Measurements from ENCODE around the gene GNPTAB. TPM values are rescaled to one million over a fixed set of nuclear protein-coding genes. Genes with fewer than 3 reads are reported as not detected.

The GNPTAB gene
- total RNA-seq, 2 donors from 2014 or later, result 27.8 to 30.5 TPM

DNA sequence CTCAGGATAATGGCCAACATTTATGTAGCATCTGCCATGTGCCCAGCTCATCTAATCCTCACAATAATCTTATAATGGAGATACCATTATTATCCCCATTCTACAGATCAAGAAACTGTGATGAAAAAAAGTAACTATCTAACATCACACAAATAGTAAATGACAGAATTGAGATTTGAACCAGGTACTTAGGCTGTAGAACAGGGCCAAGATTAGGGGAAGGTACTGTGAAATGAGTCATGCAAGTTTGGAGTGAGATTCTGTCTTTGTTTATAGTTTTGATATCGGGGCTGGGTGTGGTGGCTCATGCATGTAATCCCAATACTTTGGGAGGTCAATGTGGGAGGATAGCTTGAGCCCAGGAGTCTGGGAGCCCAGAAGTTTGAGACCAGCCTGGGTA is 1.3 kb upstream of the GNPTAB start:
- Mint-ChIP-seq H3K36me3 (ENCODE audit: low read depth) (no peaks in the 10 kb centered on the region), H3K27ac (no peak overlapping the region), H3K4me1 (peaks cover 1% of the 10 kb centered on the region), H3K27me3 (ENCODE audit: insufficient read depth) (no peaks in the 10 kb centered on the region), H3K4me3 (no peak overlapping the region), H3K9me3 (no peaks in the 10 kb centered on the region)
- Histone ChIP-seq H3K27me3 (ENCODE audit: control insufficient read depth, insufficient read depth, low read length, poor library complexity, severe bottlenecking) (no peaks in the 10 kb centered on the region), H3K9ac (ENCODE audit: extremely low read depth, low read length, poor library complexity, severe bottlenecking) (no peak overlapping the region), H3K4me3 (ENCODE audit: low read length) (no peak overlapping the region), H3K36me3 (ENCODE audit: control insufficient read depth, insufficient read depth, low read length) (no peaks in the 10 kb centered on the region), H3K27ac (ENCODE audit: low read depth, low read length) (no peak overlapping the region), H3K4me1 (ENCODE audit: control insufficient read depth, insufficient read depth, low read length) (no peaks in the 10 kb centered on the region), H3K9me3 (ENCODE audit: control insufficient read depth, low read length) (no peaks in the 10 kb centered on the region)
- 100% methylated on average over 1 of the region's 1 CpG for WGBS, 2 experiments (ENCODE audit: insufficient coverage in 1 of 2, insufficient read length in 1 of 2)
- no peak for DNase-seq
- TF ChIP-seq CTCF (conservative IDR thresholded peaks at IDR 0.05), result no peak

- WGBS, 2 experiments (ENCODE audit: insufficient coverage in 1 of 2, insufficient read length in 1 of 2), result 19 to 33% methylated on average over 6 to 11 of the region's 11 CpGs
- H3K27me3 ChIP-seq (ENCODE audit: control insufficient read depth, insufficient read depth, low read length, poor library complexity, severe bottlenecking), result no peaks in the 10 kb centered on the region
- peak overlapping the region; percentile 91 for H3K4me3 Mint-ChIP-seq
- no peaks in the 10 kb centered on the region for H3K36me3 Mint-ChIP-seq (ENCODE audit: low read depth)
- H3K27me3 Mint-ChIP-seq (ENCODE audit: insufficient read depth), result no peaks in the 10 kb centered on the region
- H3K9me3 Mint-ChIP-seq, result no peaks in the 10 kb centered on the region
- H3K27ac ChIP-seq (ENCODE audit: low read depth, low read length), result no peak overlapping the region
- H3K27ac Mint-ChIP-seq, result peak overlapping the region; percentile 87
- no peaks in the 10 kb centered on the region for H3K9me3 ChIP-seq (ENCODE audit: control insufficient read depth, low read length)
- H3K4me1 Mint-ChIP-seq, result peaks cover 9% of the 10 kb centered on the region
- peak overlapping the region; percentile 92 for H3K4me3 ChIP-seq (ENCODE audit: low read length)
- no peak for DNase-seq
- TF ChIP-seq CTCF (conservative IDR thresholded peaks at IDR 0.05), result no peak
- peaks cover 3% of the 10 kb centered on the region for H3K4me1 ChIP-seq (ENCODE audit: control insufficient read depth, insufficient read depth, low read length)
- H3K36me3 ChIP-seq (ENCODE audit: control insufficient read depth, insufficient read depth, low read length), result no peaks in the 10 kb centered on the region
- H3K9ac ChIP-seq (ENCODE audit: extremely low read depth, low read length, poor library complexity, severe bottlenecking), result peak overlapping the region; percentile 77
Observed at GRCh38 chr12:101829639-101830366, 956 bp downstream of the GNPTAB start.

DNA sequence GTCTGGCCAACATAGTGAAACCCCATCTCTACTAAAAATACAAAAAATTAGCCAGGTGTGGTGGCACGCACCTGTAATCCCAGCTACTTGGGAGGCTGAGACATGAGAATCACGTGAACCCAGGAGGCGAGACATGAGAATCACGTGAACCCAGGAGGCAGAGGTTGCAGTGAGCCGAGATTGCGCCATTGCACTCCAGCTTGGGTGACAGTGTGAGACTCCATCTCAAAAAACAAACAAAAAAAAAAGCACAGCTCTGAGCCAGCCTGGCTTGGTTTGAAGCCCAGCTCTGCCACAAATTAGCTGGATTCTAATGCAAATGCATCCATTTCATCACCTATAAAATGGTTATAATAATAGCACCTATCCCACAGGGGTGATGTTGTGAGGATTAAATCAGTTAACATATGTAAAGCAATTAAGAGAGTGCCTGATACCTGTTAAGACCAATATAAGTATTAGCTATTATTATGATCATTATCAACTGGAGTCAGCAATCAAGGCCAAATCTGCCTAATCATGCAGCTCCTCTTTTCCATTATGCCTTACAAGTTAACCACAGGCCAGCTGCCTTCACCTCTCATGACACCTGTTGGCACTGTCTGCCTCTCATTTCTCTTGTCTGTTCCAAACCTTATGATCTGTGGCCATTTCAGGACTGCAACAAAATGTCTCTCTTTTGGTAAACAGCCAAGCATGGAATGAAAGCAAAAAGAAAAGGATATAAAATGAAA is 2.1 kb downstream of the GNPTAB start:
- no peak overlapping the region for H3K27ac Mint-ChIP-seq
- H3K9me3 Mint-ChIP-seq, result no peaks in the 10 kb centered on the region
- no peak for TF ChIP-seq CTCF (conservative IDR thresholded peaks at IDR 0.05)
- H3K27me3 ChIP-seq (ENCODE audit: control insufficient read depth, insufficient read depth, low read length, poor library complexity, severe bottlenecking), result no peaks in the 10 kb centered on the region
- H3K4me3 Mint-ChIP-seq, result peak overlapping the region; percentile 91
- H3K4me3 ChIP-seq (ENCODE audit: low read length), result no peak overlapping the region
- no peaks in the 10 kb centered on the region for H3K36me3 ChIP-seq (ENCODE audit: control insufficient read depth, insufficient read depth, low read length)
- no peaks in the 10 kb centered on the region for H3K36me3 Mint-ChIP-seq (ENCODE audit: low read depth)
- H3K27me3 Mint-ChIP-seq (ENCODE audit: insufficient read depth), result no peaks in the 10 kb centered on the region
- H3K27ac ChIP-seq (ENCODE audit: low read depth, low read length), result no peak overlapping the region
- no peak for DNase-seq
- H3K9me3 ChIP-seq (ENCODE audit: control insufficient read depth, low read length), result no peaks in the 10 kb centered on the region
- peaks cover 6% of the 10 kb centered on the region for H3K4me1 ChIP-seq (ENCODE audit: control insufficient read depth, insufficient read depth, low read length)
- no peak overlapping the region for H3K9ac ChIP-seq (ENCODE audit: extremely low read depth, low read length, poor library complexity, severe bottlenecking)
- peaks cover 14% of the 10 kb centered on the region for H3K4me1 Mint-ChIP-seq
- 90 to 94% methylated on average over 6 of the region's 6 CpGs for WGBS, 2 experiments (ENCODE audit: insufficient coverage in 1 of 2, insufficient read length in 1 of 2)

Data from endodermal cell (in vitro differentiated cells).